Liver (tissue), 3 donors: ENCODE results near the gene TMTC1.

Experiments
- EGR1 ChIP-seq, 2 donors: IDR thresholded peaks; 2 replicates each; pipeline ENCODE4 v1.6.1; 2016 to 2018; ENCODE audit warnings: antibody characterized with exemption in 2 of 2, low read depth in 2 of 2
- HNF4G ChIP-seq: IDR thresholded peaks from 2 replicates; pipeline ENCODE4 v1.6.1; 2016; ENCODE audit warnings: antibody characterized with exemption
- MAX ChIP-seq: IDR thresholded peaks from 2 replicates; pipeline ENCODE4 v1.6.1; 2016; ENCODE audit warnings: antibody characterized with exemption
- NR2F2 ChIP-seq: IDR thresholded peaks from 2 replicates; pipeline ENCODE4 v1.6.1; 2016; ENCODE audit warnings: antibody characterized with exemption
- RAD21 ChIP-seq, 2 donors: IDR thresholded peaks; 2 replicates each; pipeline ENCODE4 v1.6.1; 2016; ENCODE audit warnings: antibody characterized with exemption in 2 of 2, mild to moderate bottlenecking in 2 of 2
- RXRA ChIP-seq, 2 donors: IDR thresholded peaks; 2 replicates each; pipeline ENCODE4 v1.6.1; 2017 to 2018; ENCODE audit warnings: antibody characterized with exemption in 2 of 2, mild to moderate bottlenecking in 1 of 2
- YY1 ChIP-seq: IDR thresholded peaks from 2 replicates; pipeline ENCODE4 v1.6.1; 2016; ENCODE audit warnings: antibody characterized with exemption, mild to moderate bottlenecking
- ZBTB33 ChIP-seq: IDR thresholded peaks from 2 replicates; pipeline ENCODE4 v1.6.1; 2016; ENCODE audit warnings: antibody characterized with exemption
- TF ChIP-seq, protein P1 (sequence below): fragments of 150-350 bp; IDR thresholded peaks from 2 replicates; pipeline ENCODE4 v1.5.1; 2017; ENCODE audit warnings: improper control_type of control experiment, low read depth, low read length; ENCODE audit not compliant: missing input control
- donor health status: healthy.
- donor health status: healthy.

DNA sequence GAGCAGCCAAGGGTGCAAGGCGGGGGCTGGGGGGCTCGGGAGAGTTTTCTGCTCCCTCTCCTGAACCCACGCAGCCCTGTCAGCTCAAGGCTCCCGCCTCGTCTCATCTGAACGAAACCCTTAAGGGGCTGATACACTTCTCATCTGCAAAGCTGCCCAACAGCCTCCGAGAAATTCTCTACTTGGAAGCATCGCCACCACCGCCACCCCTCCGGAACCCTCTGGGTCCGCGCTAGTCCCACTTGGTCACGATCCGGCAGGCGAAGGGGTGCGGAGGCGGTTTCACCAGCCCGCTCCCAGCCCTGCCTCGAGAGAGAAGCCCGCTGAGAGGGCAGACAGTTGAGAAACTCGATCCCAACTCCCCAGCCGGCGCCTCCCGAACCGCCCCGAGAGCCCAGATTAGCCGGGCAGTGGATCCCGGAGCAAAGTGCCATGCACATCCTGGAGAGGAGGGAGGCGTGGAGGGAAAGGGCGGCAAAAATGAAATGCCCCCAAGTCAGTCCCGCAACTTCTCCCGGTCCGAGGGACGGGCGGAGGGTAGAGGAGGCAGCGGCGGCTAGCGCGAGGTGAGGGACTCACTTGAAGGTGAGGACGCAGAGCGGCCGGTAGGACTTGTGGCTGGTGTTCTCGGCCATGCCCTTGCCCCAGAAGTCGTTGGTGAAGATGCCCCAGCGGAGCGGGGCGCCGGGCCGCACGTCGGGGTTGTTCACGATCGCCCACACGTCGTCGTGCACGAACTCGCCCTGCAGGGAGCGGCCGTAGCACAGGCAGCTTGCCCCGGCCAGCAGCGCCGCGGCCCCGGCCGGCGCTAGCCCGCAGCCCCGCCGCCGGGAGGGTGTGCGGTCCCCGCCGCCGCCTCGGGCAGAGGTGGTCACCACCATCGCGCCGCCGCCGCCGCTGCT, 620 bp downstream of the TMTC1 start:
- TF ChIP-seq, protein P1, sequence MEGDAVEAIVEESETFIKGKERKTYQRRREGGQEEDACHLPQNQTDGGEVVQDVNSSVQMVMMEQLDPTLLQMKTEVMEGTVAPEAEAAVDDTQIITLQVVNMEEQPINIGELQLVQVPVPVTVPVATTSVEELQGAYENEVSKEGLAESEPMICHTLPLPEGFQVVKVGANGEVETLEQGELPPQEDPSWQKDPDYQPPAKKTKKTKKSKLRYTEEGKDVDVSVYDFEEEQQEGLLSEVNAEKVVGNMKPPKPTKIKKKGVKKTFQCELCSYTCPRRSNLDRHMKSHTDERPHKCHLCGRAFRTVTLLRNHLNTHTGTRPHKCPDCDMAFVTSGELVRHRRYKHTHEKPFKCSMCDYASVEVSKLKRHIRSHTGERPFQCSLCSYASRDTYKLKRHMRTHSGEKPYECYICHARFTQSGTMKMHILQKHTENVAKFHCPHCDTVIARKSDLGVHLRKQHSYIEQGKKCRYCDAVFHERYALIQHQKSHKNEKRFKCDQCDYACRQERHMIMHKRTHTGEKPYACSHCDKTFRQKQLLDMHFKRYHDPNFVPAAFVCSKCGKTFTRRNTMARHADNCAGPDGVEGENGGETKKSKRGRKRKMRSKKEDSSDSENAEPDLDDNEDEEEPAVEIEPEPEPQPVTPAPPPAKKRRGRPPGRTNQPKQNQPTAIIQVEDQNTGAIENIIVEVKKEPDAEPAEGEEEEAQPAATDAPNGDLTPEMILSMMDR: no peak
- TF ChIP-seq MAX (no peak), NR2F2 (no peak), HNF4G (no peak), YY1 (no peak), EGR1 (IDR thresholded peaks at IDR 0.05; ENCODE audit: low read depth in 2 of 2) (no peak), RAD21 (IDR thresholded peaks at IDR 0.05) (no peak), ZBTB33 (no peak), RXRA (IDR thresholded peaks at IDR 0.05) (no peak)
